Duodenal mucosa (tissue), 2 donors: Measurements from ENCODE around the gene RPS24.

ENCODE experiments used
- H3K27ac ChIP-seq: one replicate; pipeline ENCODE4 v1.7.0; 2013; ENCODE audit warnings: low read depth, low read length
- H3K27me3 ChIP-seq, 2 donors: one replicate each; pipeline ENCODE4 v1.7.0; 2013; ENCODE audit warnings: low read length in 2 of 2, control low read depth in 1 of 2; ENCODE audit not compliant: insufficient read depth in 2 of 2, control insufficient read depth in 1 of 2
- H3K36me3 ChIP-seq, 2 donors: one replicate each; pipeline ENCODE4 v1.7.0; 2013; ENCODE audit warnings: low read length in 2 of 2, control low read depth in 1 of 2; ENCODE audit not compliant: insufficient read depth in 2 of 2, control insufficient read depth in 1 of 2
- H3K4me1 ChIP-seq, 2 donors: one replicate each; pipeline ENCODE4 v1.7.0; 2013; ENCODE audit warnings: low read length in 2 of 2, control low read depth in 1 of 2; ENCODE audit not compliant: insufficient read depth in 2 of 2, control insufficient read depth in 1 of 2
- H3K4me3 ChIP-seq, 2 donors: one replicate each; pipeline ENCODE4 v1.7.0; 2013; ENCODE audit warnings: low read length in 2 of 2, low read depth in 1 of 2
- H3K9ac ChIP-seq, 2 donors: one replicate each; pipeline ENCODE4 v1.7.0; 2013; ENCODE audit warnings: low read length in 2 of 2, low read depth in 1 of 2
- H3K9me3 ChIP-seq, 2 donors: one replicate each; pipeline ENCODE4 v1.7.0; 2013; ENCODE audit warnings: low read length in 2 of 2, control low read depth in 1 of 2; ENCODE audit not compliant: control insufficient read depth in 1 of 2

RPS24 gene

DNA sequence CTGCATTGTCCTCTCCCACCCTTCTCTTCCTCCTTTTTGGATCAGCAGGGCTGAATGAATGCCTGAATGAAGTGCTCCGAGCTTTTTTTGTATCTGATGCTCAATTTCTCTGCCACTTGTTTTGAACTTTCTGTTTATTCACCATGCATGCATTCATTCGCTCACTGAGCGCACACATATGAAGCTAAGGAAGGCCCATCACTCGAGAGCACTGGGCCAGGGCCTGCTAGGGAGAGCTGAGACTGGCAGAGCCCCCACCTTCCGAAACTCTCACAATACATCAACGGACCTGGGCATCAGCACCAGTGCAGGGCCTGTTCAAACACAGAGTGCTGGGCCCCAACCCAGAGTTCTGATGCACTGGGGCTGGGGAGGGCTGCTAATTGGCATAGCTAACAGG is 45.7 kb downstream of the RPS24 start:
- Histone ChIP-seq H3K36me3 (no peaks in the 10 kb centered on the region), H3K9ac (no peak overlapping the region), H3K9me3 (no peaks in the 10 kb centered on the region), H3K27ac (no peak overlapping the region), H3K27me3 (no peaks in the 10 kb centered on the region), H3K4me1 (no peaks in the 10 kb centered on the region), H3K4me3 (no peak overlapping the region)

DNA sequence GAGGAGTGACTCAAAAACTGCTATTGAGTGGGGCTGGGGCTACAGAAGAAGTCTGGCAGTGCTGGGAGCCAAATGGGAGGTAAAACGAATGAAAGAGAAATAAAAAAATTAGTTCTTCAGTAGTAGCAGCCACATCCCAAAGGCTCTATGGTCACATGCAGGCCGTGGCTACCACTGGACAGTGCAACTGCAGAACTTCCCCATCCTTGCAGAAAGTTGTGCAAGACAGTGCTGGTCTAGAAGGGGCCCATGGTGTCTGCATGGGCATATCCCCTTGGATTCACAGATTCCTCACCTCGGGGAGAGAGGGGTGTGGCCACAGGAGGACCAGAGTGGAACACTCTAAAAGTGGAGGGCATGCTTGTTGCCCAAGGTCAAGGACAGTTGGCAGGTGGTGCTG is 47.6 kb downstream of the RPS24 start:
- no peak overlapping the region for H3K9ac ChIP-seq
- no peaks in the 10 kb centered on the region for H3K27me3 ChIP-seq
- no peak overlapping the region for H3K4me3 ChIP-seq
- H3K9me3 ChIP-seq: no peaks in the 10 kb centered on the region
- no peaks in the 10 kb centered on the region for H3K36me3 ChIP-seq
- H3K4me1 ChIP-seq: no peaks in the 10 kb centered on the region
- H3K27ac ChIP-seq: no peak overlapping the region

DNA sequence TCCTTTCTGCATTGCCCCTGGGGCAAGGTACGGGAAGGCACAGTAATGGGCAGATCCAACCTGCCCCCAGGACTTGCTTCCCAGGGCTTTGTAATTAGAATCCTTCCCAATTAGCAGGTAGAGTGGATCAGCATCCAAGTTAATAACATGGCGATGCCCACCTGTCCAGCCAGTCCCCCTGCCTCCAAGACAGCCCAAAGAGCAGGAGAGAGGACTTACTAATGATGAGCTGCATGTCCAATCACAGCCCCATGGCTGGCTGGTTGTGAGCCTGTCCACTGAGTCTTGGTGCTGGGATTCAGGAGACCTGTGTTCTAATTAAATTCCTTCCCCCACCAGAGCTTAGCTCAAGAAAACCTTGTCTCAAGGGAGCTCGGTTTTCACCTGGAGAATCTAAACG is 49.0 kb downstream of the RPS24 start:
- Histone ChIP-seq H3K9ac (no peak overlapping the region), H3K4me3 (no peak overlapping the region), H3K27me3 (no peaks in the 10 kb centered on the region), H3K4me1 (no peaks in the 10 kb centered on the region), H3K36me3 (no peaks in the 10 kb centered on the region), H3K27ac (no peak overlapping the region), H3K9me3 (no peaks in the 10 kb centered on the region)
